Measurements from ENCODE around the gene PNKP. TPM values are rescaled to one million over a fixed set of nuclear protein-coding genes. Genes with fewer than 3 reads are reported as not detected.

Gene PNKP
- total and polyA plus RNA-seq, 9 of the 15 experiments (the other 6 are each of a cell fraction or from before 2014, with no cell fraction given): 2.8 to 85.4 (median 25.3) TPM

DNA sequence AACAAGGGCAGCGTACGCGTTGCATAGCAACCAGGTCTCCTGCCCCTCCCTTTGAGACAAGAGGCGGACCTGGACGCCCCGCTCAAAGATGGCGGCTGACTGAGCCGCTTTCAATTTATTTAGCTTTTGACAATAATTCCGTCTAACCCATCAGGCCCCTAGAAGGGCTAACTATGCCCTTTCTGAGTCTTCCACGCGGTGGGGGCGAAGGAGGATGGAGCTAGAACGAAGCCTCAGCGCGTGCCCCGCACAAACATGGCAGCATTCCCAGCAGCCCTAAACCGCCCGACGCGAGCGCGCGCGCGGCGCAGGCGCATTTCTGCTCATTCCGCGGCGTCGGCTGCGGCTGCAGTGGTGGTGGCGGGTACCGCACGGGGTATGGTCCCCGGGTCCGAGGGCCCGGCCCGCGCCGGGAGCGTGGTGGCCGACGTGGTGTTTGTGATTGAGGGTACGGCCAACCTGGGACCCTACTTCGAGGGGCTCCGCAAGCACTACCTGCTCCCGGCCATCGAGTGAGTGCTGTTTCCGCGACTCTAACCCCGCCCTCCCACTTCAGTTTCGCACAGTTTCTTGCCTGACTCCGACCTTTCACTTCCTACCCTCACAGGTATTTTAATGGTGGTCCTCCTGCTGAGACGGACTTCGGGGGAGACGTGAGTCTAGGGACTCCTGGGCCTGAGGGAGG is 49.3 kb downstream of the PNKP start, which contains the start of gene MED25 (continued):
- TF ChIP-seq, protein P1, sequence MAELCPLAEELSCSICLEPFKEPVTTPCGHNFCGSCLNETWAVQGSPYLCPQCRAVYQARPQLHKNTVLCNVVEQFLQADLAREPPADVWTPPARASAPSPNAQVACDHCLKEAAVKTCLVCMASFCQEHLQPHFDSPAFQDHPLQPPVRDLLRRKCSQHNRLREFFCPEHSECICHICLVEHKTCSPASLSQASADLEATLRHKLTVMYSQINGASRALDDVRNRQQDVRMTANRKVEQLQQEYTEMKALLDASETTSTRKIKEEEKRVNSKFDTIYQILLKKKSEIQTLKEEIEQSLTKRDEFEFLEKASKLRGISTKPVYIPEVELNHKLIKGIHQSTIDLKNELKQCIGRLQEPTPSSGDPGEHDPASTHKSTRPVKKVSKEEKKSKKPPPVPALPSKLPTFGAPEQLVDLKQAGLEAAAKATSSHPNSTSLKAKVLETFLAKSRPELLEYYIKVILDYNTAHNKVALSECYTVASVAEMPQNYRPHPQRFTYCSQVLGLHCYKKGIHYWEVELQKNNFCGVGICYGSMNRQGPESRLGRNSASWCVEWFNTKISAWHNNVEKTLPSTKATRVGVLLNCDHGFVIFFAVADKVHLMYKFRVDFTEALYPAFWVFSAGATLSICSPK (IDR thresholded peaks at IDR 0.05; ENCODE audit: borderline replicate concordance): no peak
- TF ChIP-seq POLR2A (conservative IDR thresholded peaks at IDR 0.05): peak; percentile 73
- TF ChIP-seq, protein P2, sequence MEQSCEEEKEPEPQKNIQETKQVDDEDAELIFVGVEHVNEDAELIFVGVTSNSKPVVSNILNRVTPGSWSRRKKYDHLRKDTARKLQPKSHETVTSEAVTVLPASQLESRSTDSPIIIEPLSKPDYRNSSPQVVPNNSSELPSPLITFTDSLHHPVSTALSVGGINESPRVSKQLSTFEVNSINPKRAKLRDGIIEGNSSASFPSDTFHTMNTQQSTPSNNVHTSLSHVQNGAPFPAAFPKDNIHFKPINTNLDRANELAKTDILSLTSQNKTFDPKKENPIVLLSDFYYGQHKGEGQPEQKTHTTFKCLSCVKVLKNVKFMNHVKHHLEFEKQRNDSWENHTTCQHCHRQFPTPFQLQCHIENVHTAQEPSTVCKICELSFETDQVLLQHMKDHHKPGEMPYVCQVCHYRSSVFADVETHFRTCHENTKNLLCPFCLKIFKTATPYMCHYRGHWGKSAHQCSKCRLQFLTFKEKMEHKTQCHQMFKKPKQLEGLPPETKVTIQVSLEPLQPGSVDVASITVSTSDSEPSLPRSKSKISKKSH (CRISPR knock-in tag; IDR thresholded peaks at IDR 0.05): no peak
- TF ChIP-seq GATA2 (CRISPR knock-in tag; IDR thresholded peaks at IDR 0.05): no peak
- TF ChIP-seq ILK (tag; IDR thresholded peaks at IDR 0.05; ENCODE audit: borderline replicate concordance, low read depth): no peak
- no peak for TF ChIP-seq ZNF561 (CRISPR knock-in tag; conservative IDR thresholded peaks at IDR 0.05)
- no peak for TF ChIP-seq PRPF4 (IDR thresholded peaks at IDR 0.05; ENCODE audit: insufficient read depth, low read depth, low read length, poor library complexity, severe bottlenecking)
- TF ChIP-seq NCOA2 (IDR thresholded peaks at IDR 0.05; ENCODE audit: partially characterized antibody in 2 of 2): peak in 1 of 2 experiments; percentile 96
- TF ChIP-seq, protein P3, sequence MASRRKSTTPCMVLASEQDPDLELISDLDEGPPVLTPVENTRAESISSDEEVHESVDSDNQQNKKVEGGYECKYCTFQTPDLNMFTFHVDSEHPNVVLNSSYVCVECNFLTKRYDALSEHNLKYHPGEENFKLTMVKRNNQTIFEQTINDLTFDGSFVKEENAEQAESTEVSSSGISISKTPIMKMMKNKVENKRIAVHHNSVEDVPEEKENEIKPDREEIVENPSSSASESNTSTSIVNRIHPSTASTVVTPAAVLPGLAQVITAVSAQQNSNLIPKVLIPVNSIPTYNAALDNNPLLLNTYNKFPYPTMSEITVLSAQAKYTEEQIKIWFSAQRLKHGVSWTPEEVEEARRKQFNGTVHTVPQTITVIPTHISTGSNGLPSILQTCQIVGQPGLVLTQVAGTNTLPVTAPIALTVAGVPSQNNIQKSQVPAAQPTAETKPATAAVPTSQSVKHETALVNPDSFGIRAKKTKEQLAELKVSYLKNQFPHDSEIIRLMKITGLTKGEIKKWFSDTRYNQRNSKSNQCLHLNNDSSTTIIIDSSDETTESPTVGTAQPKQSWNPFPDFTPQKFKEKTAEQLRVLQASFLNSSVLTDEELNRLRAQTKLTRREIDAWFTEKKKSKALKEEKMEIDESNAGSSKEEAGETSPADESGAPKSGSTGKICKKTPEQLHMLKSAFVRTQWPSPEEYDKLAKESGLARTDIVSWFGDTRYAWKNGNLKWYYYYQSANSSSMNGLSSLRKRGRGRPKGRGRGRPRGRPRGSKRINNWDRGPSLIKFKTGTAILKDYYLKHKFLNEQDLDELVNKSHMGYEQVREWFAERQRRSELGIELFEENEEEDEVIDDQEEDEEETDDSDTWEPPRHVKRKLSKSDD (conservative IDR thresholded peaks at IDR 0.05; ENCODE audit: low read length): peak; percentile 97
- TF ChIP-seq KDM2B (CRISPR knock-in tag; IDR thresholded peaks at IDR 0.05): no peak
- no peak for TF ChIP-seq ADNP (tag; IDR thresholded peaks at IDR 0.05)
- no peak for TF ChIP-seq PTTG1 (tag; IDR thresholded peaks at IDR 0.05; ENCODE audit: low read depth)
- TF ChIP-seq, protein P4, sequence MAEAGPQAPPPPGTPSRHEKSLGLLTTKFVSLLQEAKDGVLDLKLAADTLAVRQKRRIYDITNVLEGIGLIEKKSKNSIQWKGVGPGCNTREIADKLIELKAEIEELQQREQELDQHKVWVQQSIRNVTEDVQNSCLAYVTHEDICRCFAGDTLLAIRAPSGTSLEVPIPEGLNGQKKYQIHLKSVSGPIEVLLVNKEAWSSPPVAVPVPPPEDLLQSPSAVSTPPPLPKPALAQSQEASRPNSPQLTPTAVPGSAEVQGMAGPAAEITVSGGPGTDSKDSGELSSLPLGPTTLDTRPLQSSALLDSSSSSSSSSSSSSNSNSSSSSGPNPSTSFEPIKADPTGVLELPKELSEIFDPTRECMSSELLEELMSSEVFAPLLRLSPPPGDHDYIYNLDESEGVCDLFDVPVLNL (CRISPR knock-in tag; IDR thresholded peaks at IDR 0.05; ENCODE audit: low read depth): no peak
- no peak for TF ChIP-seq THRAP3 (IDR thresholded peaks at IDR 0.05; ENCODE audit: borderline replicate concordance)
- peak; percentile 39; the same call in 1 of the 2 replicates for TF ChIP-seq CTBP1 (IDR thresholded peaks at IDR 0.05; ENCODE audit: borderline replicate concordance)
- no peak for TF ChIP-seq ASH1L (IDR thresholded peaks at IDR 0.05; ENCODE audit: borderline replicate concordance, low read depth, partially characterized antibody)
- no peak; the same call in 1 of the 2 replicates for TF ChIP-seq ZNF583 (CRISPR knock-in tag; IDR thresholded peaks at IDR 0.05)
- no peak for TF ChIP-seq HMG20A (CRISPR knock-in tag; conservative IDR thresholded peaks at IDR 0.05)
- TF ChIP-seq TEAD1 (CRISPR knock-in tag; IDR thresholded peaks at IDR 0.05): peak; percentile 49 to 68; a peak in 3 of 4 replicates
- TF ChIP-seq NR2C2 (CRISPR knock-in tag; IDR thresholded peaks at IDR 0.05): no peak
- TF ChIP-seq NR2C2 (tag; IDR thresholded peaks at IDR 0.05): peak; percentile 71
- TF ChIP-seq PYGO2 (tag; IDR thresholded peaks at IDR 0.05): no peak
